HG02981 (cell line): ENCODE results near the gene FNDC3B.
"Not testable (repeated sequence)": the region's sequence is repeated elsewhere in the genome, so short reads cannot be mapped to it uniquely, and the experiment has no call there.

Experiments
- ATAC-seq: cut with Tn5 transposase; IDR thresholded peaks from one replicate; pipeline ENCODE4 v1.9.1; 2021; ENCODE audit warnings: mild to moderate bottlenecking, moderate library complexity; ENCODE audit not compliant: unreplicated experiment

Gene FNDC3B

GRCh38 chr3:172030181-172030580 is 9.2 kb upstream of the FNDC3B start:
- no peak for ATAC-seq

GRCh38 chr3:172031996-172032395 is 7.4 kb upstream of the FNDC3B start:
- ATAC-seq = no peak

GRCh38 chr3:172033396-172033795 is 6.0 kb upstream of the FNDC3B start:
- ATAC-seq = no peak

- ATAC-seq = no peak
Observed at GRCh38 chr3:172034786-172035685, 4.3 kb upstream of the FNDC3B start.

GRCh38 chr3:172036541-172037215 is 2.7 kb upstream of the FNDC3B start:
- ATAC-seq = no peak

GRCh38 chr3:172038798-172039435 is 461 bp upstream of the FNDC3B start:
- no peak for ATAC-seq

GRCh38 chr3:172040078-172040980 is 951 bp downstream of the FNDC3B start:
- ATAC-seq = peak; percentile 30

- no peak for ATAC-seq
Observed at GRCh38 chr3:172040981-172041963, 1.9 kb downstream of the FNDC3B start.

GRCh38 chr3:172042136-172042662 is 2.8 kb downstream of the FNDC3B start:
- ATAC-seq = no peak

- not testable (repeated sequence) for ATAC-seq
Observed at GRCh38 chr3:172042663-172043179, 3.3 kb downstream of the FNDC3B start.

- ATAC-seq = no peak
Observed at GRCh38 chr3:172043233-172043632, 3.9 kb downstream of the FNDC3B start.

GRCh38 chr3:172043766-172044165 is 4.4 kb downstream of the FNDC3B start:
- no peak for ATAC-seq

- ATAC-seq = no peak
Observed at GRCh38 chr3:172044833-172045585, 5.6 kb downstream of the FNDC3B start.

- no peak for ATAC-seq
Observed at GRCh38 chr3:172046268-172046915, 7.0 kb downstream of the FNDC3B start.

- ATAC-seq = no peak
Observed at GRCh38 chr3:172047567-172048115, 8.3 kb downstream of the FNDC3B start.

GRCh38 chr3:172048599-172048998 is 9.2 kb downstream of the FNDC3B start:
- no peak for ATAC-seq

- no peak for ATAC-seq
Observed at GRCh38 chr3:172051310-172051956, 12.1 kb downstream of the FNDC3B start.
